ENCODE data around the gene CCDC9B. TPM values are rescaled to one million over a fixed set of nuclear protein-coding genes. Genes with fewer than 3 reads are reported as not detected.

CCDC9B gene
- total RNA-seq, 1 donor from 2014 or later = 0.41 TPM

DNA sequence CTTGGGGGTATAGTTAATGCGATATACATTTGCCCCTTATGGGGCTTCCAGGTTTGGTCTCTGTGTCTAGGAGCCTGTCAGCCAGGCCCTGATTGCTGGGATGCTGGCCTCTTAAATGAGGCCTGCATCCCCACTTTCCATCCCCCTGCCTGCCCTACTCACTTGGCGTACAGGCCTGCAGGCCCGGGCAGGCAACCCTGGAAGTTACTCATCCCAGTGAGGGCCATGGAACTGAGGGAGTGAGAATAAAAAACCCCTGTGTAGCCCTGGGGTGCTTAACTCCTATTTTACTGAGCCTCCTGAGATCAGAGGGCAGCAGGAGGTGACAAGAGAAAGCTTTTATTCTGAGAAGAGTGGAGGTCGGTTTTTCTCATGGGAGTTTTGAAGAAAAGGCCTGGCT is 19.3 kb upstream of the CCDC9B start:
- intact Hi-C loops (cut with micrococcal nuclease) = no loop called here
- no peak overlapping the region for H3K4me3 Mint-ChIP-seq (ENCODE audit: low read depth)
- no peak overlapping the region for H3K27ac Mint-ChIP-seq

DNA sequence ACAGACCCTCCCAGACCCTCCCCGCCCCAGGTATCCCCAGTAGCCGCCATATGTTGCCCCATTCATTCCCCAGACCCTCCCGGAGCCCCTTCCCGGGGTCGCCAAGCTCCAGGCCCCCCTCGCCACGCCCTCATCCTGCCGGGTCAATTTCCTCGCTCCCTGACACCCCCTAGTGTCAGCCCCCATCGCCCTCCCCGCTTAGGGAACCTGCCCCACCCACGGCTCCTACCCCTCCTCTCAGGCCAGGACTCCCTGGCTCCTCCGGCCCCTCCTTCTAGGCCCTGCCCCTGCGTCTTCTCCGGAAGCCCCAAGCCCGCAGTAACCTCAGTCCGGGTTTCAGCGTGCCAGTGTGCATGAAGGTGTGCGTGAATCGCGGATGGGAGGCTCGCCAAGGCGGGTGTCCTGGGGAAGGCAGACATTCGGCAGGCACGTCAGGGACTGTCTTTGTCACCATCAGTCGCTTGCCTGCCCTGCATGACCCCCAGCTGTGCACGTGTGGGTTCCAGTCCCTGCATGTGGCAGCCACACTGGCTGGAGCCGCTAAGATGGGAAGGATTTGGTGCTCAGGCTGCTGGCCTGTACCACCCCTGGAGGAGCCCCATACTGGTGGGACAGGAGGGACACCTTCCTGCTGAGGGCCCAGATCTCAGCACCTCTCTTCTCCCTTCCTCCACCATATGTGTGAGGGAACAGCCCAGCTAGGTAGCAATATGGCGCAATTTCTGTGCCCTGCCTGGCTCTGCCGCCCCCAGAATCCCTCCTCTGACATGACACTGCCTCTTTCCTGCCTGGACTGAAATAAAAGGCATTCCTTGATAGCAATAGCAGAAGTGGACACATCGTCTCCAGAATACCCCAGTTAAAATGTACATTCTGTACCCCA is 18.0 kb upstream of the CCDC9B start:
- Mint-ChIP-seq H3K4me1 (ENCODE audit: low read depth) (peaks cover 7% of the 10 kb centered on the region), H3K36me3 (ENCODE audit: low read depth) (no peaks in the 10 kb centered on the region), H3K4me3 (ENCODE audit: low read depth) (peak overlapping the region; percentile 75), H3K27me3 (ENCODE audit: low read depth) (peaks cover 30% of the 10 kb centered on the region), H3K9me3 (no peaks in the 10 kb centered on the region), H3K27ac (no peak overlapping the region)
- intact Hi-C loops (cut with micrococcal nuclease) = loop anchor here (1.0 kb wide), 1 partner anchor 10 kb away; no protein-coding TSS in a partner anchor
- DNase-seq (ENCODE audit: low spot score) = peak; percentile 27

More for the DNA sequence above, 19.3 kb upstream of the CCDC9B start:
- Mint-ChIP-seq H3K4me1 (ENCODE audit: low read depth) (peaks cover 7% of the 10 kb centered on the region), H3K9me3 (no peaks in the 10 kb centered on the region), H3K27me3 (ENCODE audit: low read depth) (peaks cover 25% of the 10 kb centered on the region), H3K36me3 (ENCODE audit: low read depth) (no peaks in the 10 kb centered on the region)
- DNase-seq (ENCODE audit: low spot score) = no peak

DNA sequence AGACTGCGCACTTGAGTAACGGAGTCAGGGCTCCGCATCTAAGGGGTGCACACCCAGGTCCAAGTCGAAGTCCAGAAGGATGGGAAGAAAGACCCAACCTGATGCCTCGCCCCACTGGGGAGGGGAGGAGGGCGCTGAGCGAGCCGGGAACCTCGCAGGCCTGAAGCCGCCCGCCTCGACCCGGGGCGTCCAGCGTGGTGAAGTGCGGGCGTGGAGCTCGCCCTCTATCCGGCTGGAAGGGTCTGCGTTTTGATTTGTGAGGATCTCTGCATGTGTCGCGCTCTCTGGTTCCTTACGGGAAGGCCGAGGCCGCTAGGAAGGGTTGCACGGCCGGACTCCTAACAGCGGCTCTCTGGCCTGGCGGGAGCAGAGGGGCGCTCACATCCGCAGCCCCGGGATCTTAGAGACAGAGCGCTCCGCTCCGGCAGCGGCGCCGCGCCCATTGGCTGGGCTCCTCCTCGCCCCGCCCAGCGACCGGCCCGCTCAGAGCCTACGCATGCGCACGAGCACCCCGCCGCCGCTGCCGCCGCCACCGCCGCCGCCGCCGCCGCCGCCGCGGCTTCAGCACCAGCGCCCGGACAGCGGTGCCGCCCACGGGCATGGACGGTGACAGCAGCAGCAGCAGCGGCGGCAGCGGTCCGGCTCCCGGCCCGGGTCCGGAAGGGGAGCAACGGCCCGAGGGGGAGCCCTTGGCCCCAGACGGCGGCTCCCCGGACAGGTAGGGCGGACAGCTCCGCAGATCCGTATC is 17.2 kb upstream of the CCDC9B start, which contains the start of gene DISP2:
DISP2 (plus strand) TSS at position 497 of the 748 bp plus-strand sequence; CDS start at position 600, 103 bp downstream.
- intact Hi-C loops (cut with micrococcal nuclease) = loop anchor here (1.0 kb wide), 1 partner anchor 10 kb away; no protein-coding TSS in a partner anchor
- Mint-ChIP-seq H3K27ac (no peak within 1 kb of the TSS), H3K36me3 (ENCODE audit: low read depth) (no peaks in the 10 kb centered on the region), H3K4me1 (ENCODE audit: low read depth) (peaks cover 7% of the 10 kb centered on the region), H3K4me3 (ENCODE audit: low read depth) (peak within 1 kb of the TSS; percentile 75), H3K27me3 (ENCODE audit: low read depth) (peaks cover 32% of the 10 kb centered on the region), H3K9me3 (no peaks in the 10 kb centered on the region)
- peak; percentile 82 for DNase-seq (ENCODE audit: low spot score)

DNA sequence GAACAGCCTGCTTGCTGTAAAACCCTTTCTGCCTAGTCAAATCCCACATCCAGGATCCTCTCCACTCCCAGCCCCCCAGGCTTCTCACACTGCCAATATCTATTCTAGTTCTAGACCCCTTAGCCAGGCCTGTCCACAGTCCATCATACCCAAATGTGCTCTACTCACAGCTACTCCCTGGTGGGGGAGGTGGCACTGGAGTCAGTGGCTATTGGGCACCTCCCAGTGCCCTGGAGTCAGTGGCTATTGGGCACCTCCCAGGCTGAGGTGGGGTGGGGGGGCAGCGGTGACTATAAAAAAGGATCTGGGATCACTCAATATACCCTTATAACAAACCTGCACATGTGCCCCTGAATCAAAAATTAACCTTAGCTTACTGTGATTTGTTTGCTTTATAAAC is 16.5 kb upstream of the CCDC9B start:
- H3K27ac Mint-ChIP-seq = no peak overlapping the region
- intact Hi-C loops (cut with micrococcal nuclease) = no loop called here

DNA sequence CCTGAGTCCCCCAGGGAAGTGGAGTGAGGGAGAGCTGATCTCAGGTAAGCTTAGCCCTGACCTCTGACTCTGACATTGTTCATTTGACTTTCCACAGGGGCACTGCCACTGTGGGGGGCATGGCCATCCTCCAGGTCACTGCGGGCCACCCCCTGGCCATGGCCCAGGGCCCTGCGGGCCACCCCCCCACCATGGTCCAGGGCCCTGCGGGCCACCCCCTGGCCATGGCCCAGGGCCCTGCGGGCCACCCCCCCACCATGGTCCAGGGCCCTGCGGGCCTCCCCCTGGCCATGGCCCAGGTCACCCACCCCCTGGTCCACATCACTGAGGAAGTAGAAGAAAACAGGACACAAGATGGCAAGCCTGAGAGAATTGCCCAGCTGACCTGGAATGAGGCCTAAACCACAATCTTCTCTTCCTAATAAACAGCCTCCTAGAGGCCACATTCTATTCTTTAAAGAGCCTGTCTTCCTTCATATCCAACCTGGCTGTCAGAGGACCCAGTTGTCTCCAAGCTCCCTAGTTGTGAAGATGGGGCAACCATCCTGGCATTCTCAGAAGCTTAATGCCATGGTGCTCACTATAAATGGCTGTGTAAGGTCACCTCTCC is 15.3 kb upstream of the CCDC9B start:
- H3K4me3 Mint-ChIP-seq (ENCODE audit: low read depth) = no peak overlapping the region
- peaks cover 7% of the 10 kb centered on the region for H3K4me1 Mint-ChIP-seq (ENCODE audit: low read depth)
- DNase-seq (ENCODE audit: low spot score) = no peak
- no peaks in the 10 kb centered on the region for H3K36me3 Mint-ChIP-seq (ENCODE audit: low read depth)
- H3K27me3 Mint-ChIP-seq (ENCODE audit: low read depth) = peaks cover 29% of the 10 kb centered on the region
- H3K9me3 Mint-ChIP-seq = no peaks in the 10 kb centered on the region
- H3K27ac Mint-ChIP-seq = no peak overlapping the region
- intact Hi-C loops (cut with micrococcal nuclease) = no loop called here

More for the DNA sequence above, 16.5 kb upstream of the CCDC9B start:
- Mint-ChIP-seq H3K36me3 (ENCODE audit: low read depth) (no peaks in the 10 kb centered on the region), H3K9me3 (no peaks in the 10 kb centered on the region), H3K27me3 (ENCODE audit: low read depth) (peaks cover 32% of the 10 kb centered on the region), H3K4me3 (ENCODE audit: low read depth) (peak overlapping the region; percentile 18), H3K4me1 (ENCODE audit: low read depth) (peaks cover 7% of the 10 kb centered on the region)
- DNase-seq (ENCODE audit: low spot score) = no peak

DNA sequence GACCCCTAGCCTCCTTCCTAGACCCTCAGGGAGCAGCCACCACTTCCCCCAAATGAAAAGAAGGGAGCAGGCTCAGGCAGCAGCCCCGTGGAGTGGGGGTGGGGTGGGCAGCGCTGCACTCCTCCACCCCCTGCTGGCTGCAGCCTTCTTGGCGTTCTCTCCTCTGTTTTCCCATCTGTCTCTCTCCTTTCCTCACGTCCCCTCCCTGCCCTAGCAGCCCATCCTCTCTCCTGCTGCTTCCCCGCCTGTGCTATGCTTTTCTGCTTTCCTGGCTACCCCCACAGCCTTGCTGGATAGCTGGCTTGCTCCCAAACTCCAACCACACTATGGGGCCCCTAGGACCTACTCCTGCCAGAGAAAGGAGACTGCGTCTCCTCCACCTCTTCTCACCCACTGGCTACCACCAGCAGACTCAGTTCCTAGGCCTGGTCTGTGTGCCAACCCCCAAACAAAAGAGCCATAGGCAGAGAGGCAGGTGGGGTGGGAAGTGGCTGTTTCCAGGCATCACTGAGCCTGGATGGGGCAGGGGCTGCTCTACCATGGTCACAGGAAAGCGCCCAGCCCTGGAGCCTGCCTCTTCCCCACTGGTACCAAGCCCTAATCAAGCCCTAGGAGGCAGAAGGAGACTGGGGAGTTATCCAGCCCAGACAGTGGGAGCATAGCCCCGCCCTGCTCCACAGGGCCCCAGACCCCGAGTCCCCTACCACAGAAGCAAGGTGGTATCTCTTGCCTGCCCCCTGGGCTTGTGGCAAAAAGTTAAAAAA is 13.9 kb upstream of the CCDC9B start:
- no peaks in the 10 kb centered on the region for H3K36me3 Mint-ChIP-seq (ENCODE audit: low read depth)
- intact Hi-C loops (cut with micrococcal nuclease) = no loop called here

DNA sequence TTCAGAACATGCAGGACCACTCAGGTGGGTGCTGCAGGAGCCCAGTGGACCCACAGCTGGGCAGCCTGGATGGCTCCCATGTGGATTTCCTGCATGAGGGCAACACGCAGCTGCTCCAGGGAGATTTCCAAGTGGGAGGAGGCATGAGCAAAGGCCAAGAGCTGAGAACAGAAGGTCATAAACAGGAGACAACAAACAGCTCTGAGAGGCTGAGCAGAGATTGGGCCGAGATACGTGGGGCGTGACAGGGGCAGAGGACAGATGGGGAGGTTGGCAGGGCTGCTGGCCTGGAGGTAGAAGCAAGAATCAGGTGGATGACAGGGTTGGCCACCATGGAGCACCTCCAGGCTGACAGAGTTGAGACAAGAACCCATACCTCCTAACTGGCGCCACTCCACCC is 13.0 kb upstream of the CCDC9B start:
- Mint-ChIP-seq H3K27me3 (ENCODE audit: low read depth) (peaks cover 21% of the 10 kb centered on the region), H3K4me1 (ENCODE audit: low read depth) (peaks cover 2% of the 10 kb centered on the region), H3K4me3 (ENCODE audit: low read depth) (no peak overlapping the region), H3K9me3 (no peaks in the 10 kb centered on the region), H3K36me3 (ENCODE audit: low read depth) (no peaks in the 10 kb centered on the region), H3K27ac (no peak overlapping the region)
- DNase-seq (ENCODE audit: low spot score) = no peak
- intact Hi-C loops (cut with micrococcal nuclease) = no loop called here

More for the DNA sequence above, 13.9 kb upstream of the CCDC9B start:
- no peak overlapping the region for H3K4me3 Mint-ChIP-seq (ENCODE audit: low read depth)
- no peak overlapping the region for H3K27ac Mint-ChIP-seq
- no peak for DNase-seq (ENCODE audit: low spot score)
- H3K4me1 Mint-ChIP-seq (ENCODE audit: low read depth) = peaks cover 7% of the 10 kb centered on the region
- H3K27me3 Mint-ChIP-seq (ENCODE audit: low read depth) = peaks cover 25% of the 10 kb centered on the region
- H3K9me3 Mint-ChIP-seq = no peaks in the 10 kb centered on the region

DNA sequence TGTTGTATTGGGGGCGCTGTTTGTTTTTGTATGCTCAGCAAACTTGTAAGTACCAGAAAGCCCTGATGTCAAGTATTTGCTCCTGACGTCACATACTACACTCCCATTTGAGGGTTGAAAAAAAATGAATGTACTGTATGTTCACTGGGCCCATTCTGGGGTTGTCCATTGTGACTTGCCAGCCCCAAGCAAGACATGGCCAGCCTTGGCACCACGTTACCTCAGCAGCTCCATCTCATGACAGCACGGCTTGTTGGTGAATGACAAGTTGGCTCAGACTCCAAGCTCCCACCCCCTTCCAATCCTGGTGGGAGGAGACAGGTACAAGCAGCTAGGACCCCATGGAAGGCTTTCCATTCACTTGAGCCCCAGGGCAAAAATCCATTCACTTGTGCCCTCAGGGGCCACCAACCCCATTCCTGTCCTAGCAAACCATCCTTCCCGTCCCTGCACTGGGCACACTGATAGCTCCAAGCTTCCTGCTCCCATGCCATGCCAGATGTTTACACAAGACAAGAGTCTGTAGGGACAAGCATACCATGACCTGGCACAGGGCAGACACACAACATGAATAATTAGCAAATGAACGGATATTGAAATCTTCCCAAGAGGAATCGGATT is 11.7 kb upstream of the CCDC9B start:
- no peaks in the 10 kb centered on the region for H3K4me1 Mint-ChIP-seq (ENCODE audit: low read depth)
- no peak overlapping the region for H3K27ac Mint-ChIP-seq
- H3K9me3 Mint-ChIP-seq = no peaks in the 10 kb centered on the region
- H3K4me3 Mint-ChIP-seq (ENCODE audit: low read depth) = no peak overlapping the region
- DNase-seq (ENCODE audit: low spot score) = no peak
- intact Hi-C loops (cut with micrococcal nuclease) = no loop called here
- H3K27me3 Mint-ChIP-seq (ENCODE audit: low read depth) = peaks cover 21% of the 10 kb centered on the region
- H3K36me3 Mint-ChIP-seq (ENCODE audit: low read depth) = no peaks in the 10 kb centered on the region

DNA sequence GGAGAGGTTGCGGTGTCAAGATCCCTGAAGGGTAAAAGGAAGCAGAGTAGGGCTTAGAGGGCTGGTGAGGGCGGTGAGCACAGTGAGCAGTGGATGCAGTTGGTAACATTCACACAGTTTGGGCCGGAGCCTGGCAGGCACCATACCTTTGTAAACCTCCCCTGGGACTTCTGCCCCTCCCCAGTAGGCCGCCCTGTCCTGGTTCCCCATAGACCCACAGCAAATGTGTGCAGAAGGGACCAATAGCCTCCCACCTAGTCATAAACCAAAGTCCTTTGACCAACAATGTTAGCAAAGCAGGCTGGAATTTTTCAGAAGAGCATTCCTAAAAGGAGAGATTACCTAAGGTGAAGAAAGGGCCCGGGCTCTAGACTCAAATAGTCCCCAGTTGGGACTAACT is 8.4 kb upstream of the CCDC9B start:
- intact Hi-C loops (cut with micrococcal nuclease) = no loop called here
- Mint-ChIP-seq H3K27ac (no peak overlapping the region), H3K27me3 (ENCODE audit: low read depth) (peaks cover 6% of the 10 kb centered on the region), H3K36me3 (ENCODE audit: low read depth) (no peaks in the 10 kb centered on the region), H3K9me3 (no peaks in the 10 kb centered on the region), H3K4me3 (ENCODE audit: low read depth) (no peak overlapping the region), H3K4me1 (ENCODE audit: low read depth) (no peaks in the 10 kb centered on the region)
- DNase-seq (ENCODE audit: low spot score) = no peak

DNA sequence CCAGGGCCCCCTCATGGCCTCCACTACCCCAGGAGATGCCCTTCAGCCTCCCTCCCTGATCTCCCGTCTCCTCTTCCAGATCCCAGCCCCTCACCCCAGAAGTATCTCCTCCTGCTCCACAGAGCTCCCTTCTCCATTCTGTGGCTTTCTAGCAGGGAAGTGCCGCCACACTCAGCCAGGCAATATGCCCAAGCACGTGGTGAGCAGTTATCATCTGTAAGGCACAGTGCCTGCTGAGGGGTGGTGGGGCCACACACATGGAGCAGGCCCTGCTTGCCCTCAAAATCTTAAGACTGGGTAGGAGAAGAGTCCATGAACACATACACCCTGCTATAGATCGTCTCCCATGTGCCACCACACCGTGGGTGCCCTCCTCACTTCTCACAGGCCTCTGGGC is 7.7 kb upstream of the CCDC9B start:
- Mint-ChIP-seq H3K4me1 (ENCODE audit: low read depth) (no peaks in the 10 kb centered on the region), H3K4me3 (ENCODE audit: low read depth) (no peak overlapping the region), H3K9me3 (no peaks in the 10 kb centered on the region), H3K36me3 (ENCODE audit: low read depth) (no peaks in the 10 kb centered on the region), H3K27ac (no peak overlapping the region), H3K27me3 (ENCODE audit: low read depth) (no peaks in the 10 kb centered on the region)
- intact Hi-C loops (cut with micrococcal nuclease) = no loop called here
- DNase-seq (ENCODE audit: low spot score) = no peak

DNA sequence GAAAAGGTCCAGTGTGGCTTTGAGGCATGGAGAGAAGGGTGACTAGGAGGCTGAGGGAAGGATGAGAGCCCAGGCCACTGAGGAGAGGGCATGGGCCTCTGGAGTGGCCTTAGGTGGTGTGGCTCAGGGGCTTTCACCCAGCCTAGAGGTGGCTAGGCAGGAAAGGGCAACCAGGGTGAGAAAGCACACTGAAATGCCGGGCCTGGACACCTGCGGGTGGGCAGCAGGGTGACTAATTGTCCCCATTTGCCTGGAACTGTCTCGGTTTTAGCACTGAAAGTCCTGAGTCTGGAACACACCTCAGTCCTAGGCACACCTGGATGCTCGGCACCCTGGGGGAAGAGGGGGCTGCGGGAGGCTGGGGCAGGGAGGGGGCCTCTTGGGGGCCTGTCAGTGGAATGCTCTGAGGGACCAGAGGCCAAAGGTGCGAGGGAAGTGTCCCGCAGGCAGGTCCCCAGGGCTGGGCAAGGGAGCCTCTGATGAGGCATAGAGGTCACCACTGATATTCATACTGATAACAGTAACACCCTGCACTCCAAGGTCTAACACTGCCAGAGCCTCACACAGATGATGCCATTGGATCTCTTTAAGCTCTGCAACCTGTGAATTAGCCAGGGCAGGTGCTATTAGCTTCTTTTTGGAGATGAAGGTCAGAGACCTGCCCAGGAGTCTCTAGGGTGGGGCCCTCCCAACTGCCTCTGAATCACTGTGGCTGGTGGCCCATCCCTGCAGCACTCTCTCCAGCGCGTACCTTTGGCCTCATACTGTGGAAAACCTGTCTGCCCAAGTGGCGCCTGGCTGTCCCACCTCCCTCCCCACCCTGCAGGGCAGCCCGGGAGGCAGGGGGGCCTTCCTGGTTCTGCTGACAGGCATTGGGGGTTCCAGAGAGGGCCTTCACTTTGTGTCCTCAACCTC is 7.1 kb upstream of the CCDC9B start:
- no peaks in the 10 kb centered on the region for H3K4me1 Mint-ChIP-seq (ENCODE audit: low read depth)
- H3K27me3 Mint-ChIP-seq (ENCODE audit: low read depth) = no peaks in the 10 kb centered on the region
- H3K27ac Mint-ChIP-seq = no peak overlapping the region
- H3K9me3 Mint-ChIP-seq = no peaks in the 10 kb centered on the region
- intact Hi-C loops (cut with micrococcal nuclease) = no loop called here
- H3K36me3 Mint-ChIP-seq (ENCODE audit: low read depth) = no peaks in the 10 kb centered on the region
- H3K4me3 Mint-ChIP-seq (ENCODE audit: low read depth) = no peak overlapping the region
- no peak for DNase-seq (ENCODE audit: low spot score)

All from activated T-helper 2 cell treated with anti-CD3 and anti-CD28 coated beads, Interferon-gamma antibody, Interleukin-2, Interleukin-4, amounts not matched to agents 10 μg/mL and 5 μg/mL and 100 μg/mL, durations not matched to agents 14 hours and 24 hours and 36 hours (primary cell).